ENCODE results near the gene MGST3. TPM values are rescaled to one million over a fixed set of nuclear protein-coding genes. Genes with fewer than 3 reads are reported as not detected.
A peak's percentile ranks its signal among the peaks of the same experiment; 100 is the strongest.

MGST3 gene
- total and polyA plus RNA-seq, 2 of the 13 experiments (the other 11 are each of a cell fraction or from before 2014, with no cell fraction given): 59.7 to 61.2 TPM

DNA sequence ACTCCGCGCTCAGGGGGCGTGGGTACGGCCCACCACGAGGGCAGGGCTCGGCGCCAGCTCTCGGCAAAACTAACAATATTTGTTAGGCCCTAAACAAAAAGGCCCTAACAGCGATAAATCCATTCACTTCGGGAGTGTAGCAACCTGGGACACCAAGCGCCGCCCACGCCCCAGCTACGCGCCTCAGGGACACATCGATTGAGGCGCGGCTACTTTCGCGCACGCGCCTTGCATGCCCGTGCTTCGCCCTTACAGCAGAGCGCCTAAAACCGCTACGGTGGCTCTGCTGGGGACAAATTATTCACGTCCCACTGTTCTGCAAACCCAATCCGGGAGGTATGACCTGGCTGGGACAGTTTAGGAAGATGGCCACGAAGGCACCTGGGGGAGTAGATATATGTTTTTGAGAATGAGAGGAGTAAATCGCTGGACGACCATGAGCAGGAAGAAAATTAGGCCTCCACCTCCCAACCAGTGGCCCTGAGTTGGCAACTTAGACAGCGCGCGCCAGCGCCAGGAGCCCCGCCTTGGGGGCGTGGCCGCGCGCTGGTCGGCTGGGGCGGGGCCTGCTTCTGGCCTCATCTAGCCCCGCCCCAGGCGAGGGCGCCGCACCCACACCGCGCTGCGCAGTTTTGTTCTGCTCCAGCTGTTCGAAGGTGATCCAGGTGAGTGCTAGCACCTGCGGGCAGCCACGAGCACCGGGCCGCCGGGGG is at the start of gene MGST3 (continued):
- TF ChIP-seq ZNF138 (CRISPR knock-in tag; IDR thresholded peaks at IDR 0.05; ENCODE audit: low read depth) (no peak; the same call in 1 of the 2 replicates), SAFB2 (CRISPR knock-in tag; IDR thresholded peaks at IDR 0.05; ENCODE audit: borderline replicate concordance, low read depth) (no peak), ZSCAN31 (CRISPR knock-in tag; IDR thresholded peaks at IDR 0.05; ENCODE audit: low read depth) (peak; percentile 89; the same call in 1 of the 2 replicates), MIER2 (CRISPR knock-in tag; IDR thresholded peaks at IDR 0.05) (peak; percentile 72; the same call in 1 of the 2 replicates), CBFB (CRISPR knock-in tag; IDR thresholded peaks at IDR 0.05) (peak; percentile 47; the same call in 1 of the 2 replicates), RFX1 (IDR thresholded peaks at IDR 0.05) (no peak), ZC3H13 (CRISPR knock-in tag; IDR thresholded peaks at IDR 0.05) (0 out of 2 replicates have a peak, but pooled peaks have one; percentile 43), CCDC6 (CRISPR knock-in tag; IDR thresholded peaks at IDR 0.05) (peak; percentile 82), DMAP1 (CRISPR knock-in tag; IDR thresholded peaks at IDR 0.05) (peak; percentile 41), KLF11 (CRISPR knock-in tag; IDR thresholded peaks at IDR 0.05) (peak; percentile 78; the same call in 1 of the 2 replicates), MBD4 (IDR thresholded peaks at IDR 0.05; ENCODE audit: borderline replicate concordance, low read length) (no peak), FLYWCH1 (CRISPR knock-in tag; IDR thresholded peaks at IDR 0.05) (no peak), ZNF563 (CRISPR knock-in tag; IDR thresholded peaks at IDR 0.05) (peak; percentile 67; the same call in 1 of the 2 replicates), ZNF441 (CRISPR knock-in tag; IDR thresholded peaks at IDR 0.05; ENCODE audit: borderline replicate concordance) (peak; percentile 57; the same call in 1 of the 2 replicates), XRCC5 (optimal IDR thresholded peaks at IDR 0.05; ENCODE audit: low read length) (peak; percentile 44), ZNF501 (CRISPR knock-in tag; IDR thresholded peaks at IDR 0.05) (peak; percentile 59), DR1 (CRISPR knock-in tag; IDR thresholded peaks at IDR 0.05) (0 out of 2 replicates have a peak, but pooled peaks have one; percentile 34), TFDP2 (CRISPR knock-in tag; IDR thresholded peaks at IDR 0.05) (peak; percentile 94)
- TF ChIP-seq, protein P1, sequence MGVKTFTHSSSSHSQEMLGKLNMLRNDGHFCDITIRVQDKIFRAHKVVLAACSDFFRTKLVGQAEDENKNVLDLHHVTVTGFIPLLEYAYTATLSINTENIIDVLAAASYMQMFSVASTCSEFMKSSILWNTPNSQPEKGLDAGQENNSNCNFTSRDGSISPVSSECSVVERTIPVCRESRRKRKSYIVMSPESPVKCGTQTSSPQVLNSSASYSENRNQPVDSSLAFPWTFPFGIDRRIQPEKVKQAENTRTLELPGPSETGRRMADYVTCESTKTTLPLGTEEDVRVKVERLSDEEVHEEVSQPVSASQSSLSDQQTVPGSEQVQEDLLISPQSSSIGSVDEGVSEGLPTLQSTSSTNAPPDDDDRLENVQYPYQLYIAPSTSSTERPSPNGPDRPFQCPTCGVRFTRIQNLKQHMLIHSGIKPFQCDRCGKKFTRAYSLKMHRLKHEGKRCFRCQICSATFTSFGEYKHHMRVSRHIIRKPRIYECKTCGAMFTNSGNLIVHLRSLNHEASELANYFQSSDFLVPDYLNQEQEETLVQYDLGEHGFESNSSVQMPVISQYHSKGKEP (CRISPR knock-in tag; IDR thresholded peaks at IDR 0.05): 0 out of 2 replicates have a peak, but pooled peaks have one; percentile 22
- TF ChIP-seq, protein P2, sequence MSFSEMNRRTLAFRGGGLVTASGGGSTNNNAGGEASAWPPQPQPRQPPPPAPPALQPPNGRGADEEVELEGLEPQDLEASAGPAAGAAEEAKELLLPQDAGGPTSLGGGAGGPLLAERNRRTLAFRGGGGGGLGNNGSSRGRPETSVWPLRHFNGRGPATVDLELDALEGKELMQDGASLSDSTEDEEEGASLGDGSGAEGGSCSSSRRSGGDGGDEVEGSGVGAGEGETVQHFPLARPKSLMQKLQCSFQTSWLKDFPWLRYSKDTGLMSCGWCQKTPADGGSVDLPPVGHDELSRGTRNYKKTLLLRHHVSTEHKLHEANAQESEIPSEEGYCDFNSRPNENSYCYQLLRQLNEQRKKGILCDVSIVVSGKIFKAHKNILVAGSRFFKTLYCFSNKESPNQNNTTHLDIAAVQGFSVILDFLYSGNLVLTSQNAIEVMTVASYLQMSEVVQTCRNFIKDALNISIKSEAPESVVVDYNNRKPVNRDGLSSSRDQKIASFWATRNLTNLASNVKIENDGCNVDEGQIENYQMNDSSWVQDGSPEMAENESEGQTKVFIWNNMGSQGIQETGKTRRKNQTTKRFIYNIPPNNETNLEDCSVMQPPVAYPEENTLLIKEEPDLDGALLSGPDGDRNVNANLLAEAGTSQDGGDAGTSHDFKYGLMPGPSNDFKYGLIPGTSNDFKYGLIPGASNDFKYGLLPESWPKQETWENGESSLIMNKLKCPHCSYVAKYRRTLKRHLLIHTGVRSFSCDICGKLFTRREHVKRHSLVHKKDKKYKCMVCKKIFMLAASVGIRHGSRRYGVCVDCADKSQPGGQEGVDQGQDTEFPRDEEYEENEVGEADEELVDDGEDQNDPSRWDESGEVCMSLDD (CRISPR knock-in tag; IDR thresholded peaks at IDR 0.05; ENCODE audit: borderline replicate concordance): 0 out of 2 replicates have a peak, but pooled peaks have one; percentile 25
- TF ChIP-seq, protein P3, sequence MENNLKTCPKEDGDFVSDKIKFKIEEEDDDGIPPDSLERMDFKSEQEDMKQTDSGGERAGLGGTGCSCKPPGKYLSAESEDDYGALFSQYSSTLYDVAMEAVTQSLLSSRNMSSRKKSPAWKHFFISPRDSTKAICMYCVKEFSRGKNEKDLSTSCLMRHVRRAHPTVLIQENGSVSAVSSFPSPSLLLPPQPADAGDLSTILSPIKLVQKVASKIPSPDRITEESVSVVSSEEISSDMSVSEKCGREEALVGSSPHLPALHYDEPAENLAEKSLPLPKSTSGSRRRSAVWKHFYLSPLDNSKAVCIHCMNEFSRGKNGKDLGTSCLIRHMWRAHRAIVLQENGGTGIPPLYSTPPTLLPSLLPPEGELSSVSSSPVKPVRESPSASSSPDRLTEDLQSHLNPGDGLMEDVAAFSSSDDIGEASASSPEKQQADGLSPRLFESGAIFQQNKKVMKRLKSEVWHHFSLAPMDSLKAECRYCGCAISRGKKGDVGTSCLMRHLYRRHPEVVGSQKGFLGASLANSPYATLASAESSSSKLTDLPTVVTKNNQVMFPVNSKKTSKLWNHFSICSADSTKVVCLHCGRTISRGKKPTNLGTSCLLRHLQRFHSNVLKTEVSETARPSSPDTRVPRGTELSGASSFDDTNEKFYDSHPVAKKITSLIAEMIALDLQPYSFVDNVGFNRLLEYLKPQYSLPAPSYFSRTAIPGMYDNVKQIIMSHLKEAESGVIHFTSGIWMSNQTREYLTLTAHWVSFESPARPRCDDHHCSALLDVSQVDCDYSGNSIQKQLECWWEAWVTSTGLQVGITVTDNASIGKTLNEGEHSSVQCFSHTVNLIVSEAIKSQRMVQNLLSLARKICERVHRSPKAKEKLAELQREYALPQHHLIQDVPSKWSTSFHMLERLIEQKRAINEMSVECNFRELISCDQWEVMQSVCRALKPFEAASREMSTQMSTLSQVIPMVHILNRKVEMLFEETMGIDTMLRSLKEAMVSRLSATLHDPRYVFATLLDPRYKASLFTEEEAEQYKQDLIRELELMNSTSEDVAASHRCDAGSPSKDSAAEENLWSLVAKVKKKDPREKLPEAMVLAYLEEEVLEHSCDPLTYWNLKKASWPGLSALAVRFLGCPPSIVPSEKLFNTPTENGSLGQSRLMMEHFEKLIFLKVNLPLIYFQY (CRISPR knock-in tag; IDR thresholded peaks at IDR 0.05; ENCODE audit: borderline replicate concordance): peak; percentile 61
